ENCODE results near the gene SHB. TPM values are rescaled to one million over a fixed set of nuclear protein-coding genes. Genes with fewer than 3 reads are reported as not detected.

The SHB gene
- total RNA-seq, 1 donor from 2014 or later, result 39.0 TPM

GRCh38 chr9:37952731-37953130, 116.3 kb downstream of the SHB start:
- no peak for DNase-seq (ENCODE audit: low spot score)
- intact Hi-C loops (cut with DNase I), result no loop called here

GRCh38 chr9:37951671-37952449, 117.2 kb downstream of the SHB start:
- intact Hi-C loops (cut with DNase I), result no loop called here
- DNase-seq (ENCODE audit: low spot score), result no peak

- intact Hi-C loops (cut with DNase I), result no loop called here
- no peak for DNase-seq (ENCODE audit: low spot score)
Measured at GRCh38 chr9:37950561-37950960, 118.5 kb downstream of the SHB start.

GRCh38 chr9:37949576-37949975, 119.5 kb downstream of the SHB start:
- DNase-seq (ENCODE audit: low spot score), result no peak
- intact Hi-C loops (cut with DNase I), result no loop called here

- no peak for DNase-seq (ENCODE audit: low spot score)
- intact Hi-C loops (cut with DNase I), result no loop called here
Measured at GRCh38 chr9:37948417-37948980, 120.5 kb downstream of the SHB start.

- DNase-seq (ENCODE audit: low spot score), result no peak
- intact Hi-C loops (cut with DNase I), result no loop called here
Measured at GRCh38 chr9:37947977-37948376, 121.0 kb downstream of the SHB start.

GRCh38 chr9:37947471-37947870, 121.6 kb downstream of the SHB start:
- intact Hi-C loops (cut with DNase I), result no loop called here

GRCh38 chr9:37946971-37947370, 122.1 kb downstream of the SHB start:
- no peak for DNase-seq (ENCODE audit: low spot score)
- intact Hi-C loops (cut with DNase I), result no loop called here

More at GRCh38 chr9:37947471-37947870, 121.6 kb downstream of the SHB start:
- DNase-seq (ENCODE audit: low spot score), result no peak

GRCh38 chr9:37946041-37946440, 123.0 kb downstream of the SHB start:
- no peak for DNase-seq (ENCODE audit: low spot score)
- intact Hi-C loops (cut with DNase I), result no loop called here

GRCh38 chr9:37944671-37945481, 124.2 kb downstream of the SHB start:
- no peak for DNase-seq (ENCODE audit: low spot score)
- intact Hi-C loops (cut with DNase I), result no loop called here

- no peak for DNase-seq (ENCODE audit: low spot score)
- intact Hi-C loops (cut with DNase I), result no loop called here
Measured at GRCh38 chr9:37944266-37944650, 124.8 kb downstream of the SHB start.

GRCh38 chr9:37943345-37944265, 125.4 kb downstream of the SHB start:
- intact Hi-C loops (cut with DNase I), result no loop called here
- DNase-seq (ENCODE audit: low spot score), result no peak

GRCh38 chr9:37942621-37943344, 126.2 kb downstream of the SHB start:
- no peak for DNase-seq (ENCODE audit: low spot score)
- intact Hi-C loops (cut with DNase I), result no loop called here

GRCh38 chr9:37941253-37941652, 127.8 kb downstream of the SHB start:
- intact Hi-C loops (cut with DNase I), result no loop called here
- no peak for DNase-seq (ENCODE audit: low spot score)

- no peak for DNase-seq (ENCODE audit: low spot score)
- intact Hi-C loops (cut with DNase I), result loop anchor here (5.0 kb wide), 1 partner anchor 123 kb away; no protein-coding TSS in a partner anchor
Measured at GRCh38 chr9:37939575-37940095, 129.4 kb downstream of the SHB start.

GRCh38 chr9:37938121-37938891, 130.7 kb downstream of the SHB start:
- no peak for DNase-seq (ENCODE audit: low spot score)
- intact Hi-C loops (cut with DNase I), result loop anchor here (5.0 kb wide), 1 partner anchor 124 kb away; no protein-coding TSS in a partner anchor

GRCh38 chr9:37937366-37937765, 131.7 kb downstream of the SHB start:
- no peak for DNase-seq (ENCODE audit: low spot score)
- intact Hi-C loops (cut with DNase I), result loop anchor here (2.0 to 5.0 kb wide), 2 partner anchors 47 to 125 kb away; no protein-coding TSS in a partner anchor

- intact Hi-C loops (cut with DNase I), result loop anchor here (2.0 to 5.0 kb wide), 2 partner anchors 48 to 125 kb away; no protein-coding TSS in a partner anchor
- DNase-seq (ENCODE audit: low spot score), result peak; percentile 85
Measured at GRCh38 chr9:37936965-37937364, 132.1 kb downstream of the SHB start.
